ENCODE data around the gene TMLHE. TPM values are rescaled to one million over a fixed set of nuclear protein-coding genes. Genes with fewer than 3 reads are reported as not detected.
"Not testable (repeated sequence)": the region's sequence is repeated elsewhere in the genome, so short reads cannot be mapped to it uniquely, and the experiment has no call there.

Gene TMLHE
- total RNA-seq, 1 donor from 2014 or later, result 27.6 TPM

- no peak overlapping the region for H3K4me2 ChIP-seq
- TF ChIP-seq EZH2phosphoT487 (IDR thresholded peaks at IDR 0.05) (no peak), EZH2 (IDR thresholded peaks at IDR 0.05) (no peak), CTCF (IDR thresholded peaks at IDR 0.05) (no peak)
Observed at GRCh38 chrX:155632431-155633100, 19.8 kb upstream of the TMLHE start.

GRCh38 chrX:155620110-155620509 lies 7.4 kb upstream of the TMLHE start:
- H3K4me3 ChIP-seq; H4K20me1 ChIP-seq (ENCODE audit: low read depth); H3K4me3 Mint-ChIP-seq; H3K27ac ChIP-seq; H3F3A ChIP-seq (ENCODE audit: low read depth); H3K27me3 ChIP-seq; H3K27ac Mint-ChIP-seq; H2AFZ ChIP-seq (replicated peaks); H3K9me3 Mint-ChIP-seq; DNase-seq (ENCODE audit: low spot score); H3K9me3 ChIP-seq (ENCODE audit: low read depth); H3K36me3 Mint-ChIP-seq; H3K9ac ChIP-seq; H3K79me2 ChIP-seq (ENCODE audit: low read depth); H3K4me2 ChIP-seq; H3K27me3 Mint-ChIP-seq (ENCODE audit: insufficient read depth, low read depth); H3K4me1 ChIP-seq; H3K36me3 ChIP-seq; H3K4me1 Mint-ChIP-seq: not testable (repeated sequence)

More at GRCh38 chrX:155632431-155633100, 19.8 kb upstream of the TMLHE start:
- Histone ChIP-seq H3K4me3 (no peak overlapping the region), H3K36me3 (no peaks in the 10 kb centered on the region), H3K79me2 (ENCODE audit: low read depth) (no peaks in the 10 kb centered on the region), H3K27ac (no peak overlapping the region), H3K27me3 (no peaks in the 10 kb centered on the region), H3K4me1 (no peaks in the 10 kb centered on the region), H3K9ac (no peak overlapping the region), H3K9me3 (ENCODE audit: low read depth) (peaks cover 3% of the 10 kb centered on the region), H2AFZ (replicated peaks) (no peak overlapping the region), H3F3A (ENCODE audit: low read depth) (no peaks in the 10 kb centered on the region), H4K20me1 (ENCODE audit: low read depth) (no peaks in the 10 kb centered on the region)
- peaks cover 28% of the 10 kb centered on the region for H3K9me3 Mint-ChIP-seq
- peaks cover 4% of the 10 kb centered on the region for H3K4me1 Mint-ChIP-seq
- H3K27me3 Mint-ChIP-seq (ENCODE audit: insufficient read depth, low read depth), result peaks cover 3% of the 10 kb centered on the region
- no peak overlapping the region for H3K4me3 Mint-ChIP-seq
- H3K27ac Mint-ChIP-seq, result no peak overlapping the region
- no peaks in the 10 kb centered on the region for H3K36me3 Mint-ChIP-seq
- DNase-seq (ENCODE audit: low spot score), result no peak

- Mint-ChIP-seq H3K27me3 (ENCODE audit: insufficient read depth, low read depth) (no peaks in the 10 kb centered on the region), H3K4me1 (no peaks in the 10 kb centered on the region), H3K9me3 (peaks cover 6% of the 10 kb centered on the region), H3K36me3 (no peaks in the 10 kb centered on the region), H3K27ac (no peak overlapping the region), H3K4me3 (no peak overlapping the region)
- no peak overlapping the region for H3K27ac ChIP-seq
- H3K9ac ChIP-seq, result no peak overlapping the region
- H3K9me3 ChIP-seq (ENCODE audit: low read depth), result no peaks in the 10 kb centered on the region
- H3K4me1 ChIP-seq, result peaks cover 5% of the 10 kb centered on the region
- TF ChIP-seq EZH2phosphoT487 (IDR thresholded peaks at IDR 0.05), result no peak
- H4K20me1 ChIP-seq (ENCODE audit: low read depth), result no peaks in the 10 kb centered on the region
- H3K79me2 ChIP-seq (ENCODE audit: low read depth), result peaks cover 11% of the 10 kb centered on the region
- no peak overlapping the region for H2AFZ ChIP-seq (replicated peaks)
- H3K27me3 ChIP-seq, result no peaks in the 10 kb centered on the region
- H3K4me2 ChIP-seq, result no peak overlapping the region
- H3F3A ChIP-seq (ENCODE audit: low read depth), result no peaks in the 10 kb centered on the region
- DNase-seq (ENCODE audit: low spot score), result no peak
- no peak overlapping the region for H3K4me3 ChIP-seq
- H3K36me3 ChIP-seq, result no peaks in the 10 kb centered on the region
Observed at GRCh38 chrX:155615938-155616337, 3.2 kb upstream of the TMLHE start.

- H3K79me2 ChIP-seq (ENCODE audit: low read depth), result peaks cover 23% of the 10 kb centered on the region
- TF ChIP-seq EZH2phosphoT487 (IDR thresholded peaks at IDR 0.05) (no peak), CTCF (IDR thresholded peaks at IDR 0.05) (no peak), EZH2 (IDR thresholded peaks at IDR 0.05) (no peak)
- no peaks in the 10 kb centered on the region for H3F3A ChIP-seq (ENCODE audit: low read depth)
- no peak overlapping the region for H3K27ac ChIP-seq
- Mint-ChIP-seq H3K27me3 (ENCODE audit: insufficient read depth, low read depth) (no peaks in the 10 kb centered on the region), H3K4me1 (no peaks in the 10 kb centered on the region), H3K9me3 (peaks cover 6% of the 10 kb centered on the region), H3K36me3 (peaks cover 5% of the 10 kb centered on the region), H3K27ac (no peak overlapping the region), H3K4me3 (peak overlapping the region; percentile 64)
- H3K4me1 ChIP-seq, result peaks cover 5% of the 10 kb centered on the region
- H3K4me2 ChIP-seq, result no peak overlapping the region
- no peak overlapping the region for H3K4me3 ChIP-seq
- H2AFZ ChIP-seq (replicated peaks), result no peak overlapping the region
- DNase-seq (ENCODE audit: low spot score), result no peak
- H3K9me3 ChIP-seq (ENCODE audit: low read depth), result no peaks in the 10 kb centered on the region
- no peaks in the 10 kb centered on the region for H4K20me1 ChIP-seq (ENCODE audit: low read depth)
- no peak overlapping the region for H3K9ac ChIP-seq
- H3K36me3 ChIP-seq, result peaks cover 8% of the 10 kb centered on the region
- H3K27me3 ChIP-seq, result no peaks in the 10 kb centered on the region
Observed at GRCh38 chrX:155613927-155614559, 1.3 kb upstream of the TMLHE start.
